Measurements from ENCODE around the gene GGACT. TPM values are rescaled to one million over a fixed set of nuclear protein-coding genes. Genes with fewer than 3 reads are reported as not detected.

The GGACT gene
- total and polyA plus RNA-seq, 2 experiments from 2014 or later, result 0.24 to 1.0 TPM

- Histone ChIP-seq H4K20me1 (replicated peaks; ENCODE audit: insufficient read depth) (no peaks in the 10 kb centered on the region), H3K4me2 (no peak overlapping the region), H2AFZ (no peak overlapping the region), H3K79me2 (replicated peaks; ENCODE audit: insufficient read depth) (no peaks in the 10 kb centered on the region), H3K4me3 (no peak overlapping the region), H3K4me1 (ENCODE audit: insufficient read depth) (peaks cover 11% of the 10 kb centered on the region), H3K9me2 (ENCODE audit: insufficient read depth) (no peaks in the 10 kb centered on the region), H3K27ac (ENCODE audit: low read depth) (no peak overlapping the region), H3K36me3 (ENCODE audit: insufficient read depth) (0 out of 2 replicates have a peak, but pooled peaks cover 5% of the 10 kb centered on the region), H3F3A (replicated peaks; ENCODE audit: low read depth) (peaks cover 10% of the 10 kb centered on the region; the same call in 1 of the 2 replicates), H3K27me3 (ENCODE audit: insufficient read depth) (no peaks in the 10 kb centered on the region)
- DNase-seq (ENCODE audit: low spot score), result no peak
- peaks cover 15% of the 10 kb centered on the region for H3K27me3 Mint-ChIP-seq (ENCODE audit: insufficient read depth, low read depth, poor library complexity)
- no peak overlapping the region for H3K4me3 Mint-ChIP-seq
- no peak for ATAC-seq
- no peaks in the 10 kb centered on the region; the same call in 2 of the 3 replicates for H3K36me3 Mint-ChIP-seq (ENCODE audit: low read depth)
- peaks cover 22% of the 10 kb centered on the region for H3K4me1 Mint-ChIP-seq
- no peaks in the 10 kb centered on the region for H3K9me3 Mint-ChIP-seq
- H3K27ac Mint-ChIP-seq, result no peak overlapping the region
- TF ChIP-seq CTCF (conservative IDR thresholded peaks at IDR 0.05; ENCODE audit: low read depth in 2 of 2), result no peak
- no peak for TF ChIP-seq CREB1 (CRISPR knock-in tag; IDR thresholded peaks at IDR 0.05; ENCODE audit: low read depth)
- no peak for TF ChIP-seq ZNF331 (CRISPR knock-in tag; IDR thresholded peaks at IDR 0.05; ENCODE audit: low read depth)
- no peak for TF ChIP-seq EZH2phosphoT487 (IDR thresholded peaks at IDR 0.05; ENCODE audit: unreplicated experiment)
- TF ChIP-seq, protein P1, sequence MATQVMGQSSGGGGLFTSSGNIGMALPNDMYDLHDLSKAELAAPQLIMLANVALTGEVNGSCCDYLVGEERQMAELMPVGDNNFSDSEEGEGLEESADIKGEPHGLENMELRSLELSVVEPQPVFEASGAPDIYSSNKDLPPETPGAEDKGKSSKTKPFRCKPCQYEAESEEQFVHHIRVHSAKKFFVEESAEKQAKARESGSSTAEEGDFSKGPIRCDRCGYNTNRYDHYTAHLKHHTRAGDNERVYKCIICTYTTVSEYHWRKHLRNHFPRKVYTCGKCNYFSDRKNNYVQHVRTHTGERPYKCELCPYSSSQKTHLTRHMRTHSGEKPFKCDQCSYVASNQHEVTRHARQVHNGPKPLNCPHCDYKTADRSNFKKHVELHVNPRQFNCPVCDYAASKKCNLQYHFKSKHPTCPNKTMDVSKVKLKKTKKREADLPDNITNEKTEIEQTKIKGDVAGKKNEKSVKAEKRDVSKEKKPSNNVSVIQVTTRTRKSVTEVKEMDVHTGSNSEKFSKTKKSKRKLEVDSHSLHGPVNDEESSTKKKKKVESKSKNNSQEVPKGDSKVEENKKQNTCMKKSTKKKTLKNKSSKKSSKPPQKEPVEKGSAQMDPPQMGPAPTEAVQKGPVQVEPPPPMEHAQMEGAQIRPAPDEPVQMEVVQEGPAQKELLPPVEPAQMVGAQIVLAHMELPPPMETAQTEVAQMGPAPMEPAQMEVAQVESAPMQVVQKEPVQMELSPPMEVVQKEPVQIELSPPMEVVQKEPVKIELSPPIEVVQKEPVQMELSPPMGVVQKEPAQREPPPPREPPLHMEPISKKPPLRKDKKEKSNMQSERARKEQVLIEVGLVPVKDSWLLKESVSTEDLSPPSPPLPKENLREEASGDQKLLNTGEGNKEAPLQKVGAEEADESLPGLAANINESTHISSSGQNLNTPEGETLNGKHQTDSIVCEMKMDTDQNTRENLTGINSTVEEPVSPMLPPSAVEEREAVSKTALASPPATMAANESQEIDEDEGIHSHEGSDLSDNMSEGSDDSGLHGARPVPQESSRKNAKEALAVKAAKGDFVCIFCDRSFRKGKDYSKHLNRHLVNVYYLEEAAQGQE (IDR thresholded peaks at IDR 0.05; ENCODE audit: unreplicated experiment), result no peak
- TF ChIP-seq ZNF462 (CRISPR knock-in tag; IDR thresholded peaks at IDR 0.05), result no peak
- TF ChIP-seq POLR2AphosphoS5 (IDR thresholded peaks at IDR 0.05; ENCODE audit: low read depth), result no peak
- no peak for TF ChIP-seq STAT1 (IDR thresholded peaks at IDR 0.05; ENCODE audit: unreplicated experiment)
- TF ChIP-seq NANOG (IDR thresholded peaks at IDR 0.05; ENCODE audit: borderline replicate concordance), result no peak
- no peak for TF ChIP-seq ZNF114 (CRISPR knock-in tag; IDR thresholded peaks at IDR 0.05)
- no peak for TF ChIP-seq ETS1 (IDR thresholded peaks at IDR 0.05)
- no peak for TF ChIP-seq EZH2 (IDR thresholded peaks at IDR 0.05; ENCODE audit: low read depth, unreplicated experiment)
- no peak for TF ChIP-seq JUNB (IDR thresholded peaks at IDR 0.05; ENCODE audit: unreplicated experiment)
Observed at GRCh38 chr13:100534911-100535310, 53.7 kb downstream of the GGACT start.

All from GM23338 (cell line).